ENCODE results near the gene DYNC2LI1.

Gene DYNC2LI1

DNA sequence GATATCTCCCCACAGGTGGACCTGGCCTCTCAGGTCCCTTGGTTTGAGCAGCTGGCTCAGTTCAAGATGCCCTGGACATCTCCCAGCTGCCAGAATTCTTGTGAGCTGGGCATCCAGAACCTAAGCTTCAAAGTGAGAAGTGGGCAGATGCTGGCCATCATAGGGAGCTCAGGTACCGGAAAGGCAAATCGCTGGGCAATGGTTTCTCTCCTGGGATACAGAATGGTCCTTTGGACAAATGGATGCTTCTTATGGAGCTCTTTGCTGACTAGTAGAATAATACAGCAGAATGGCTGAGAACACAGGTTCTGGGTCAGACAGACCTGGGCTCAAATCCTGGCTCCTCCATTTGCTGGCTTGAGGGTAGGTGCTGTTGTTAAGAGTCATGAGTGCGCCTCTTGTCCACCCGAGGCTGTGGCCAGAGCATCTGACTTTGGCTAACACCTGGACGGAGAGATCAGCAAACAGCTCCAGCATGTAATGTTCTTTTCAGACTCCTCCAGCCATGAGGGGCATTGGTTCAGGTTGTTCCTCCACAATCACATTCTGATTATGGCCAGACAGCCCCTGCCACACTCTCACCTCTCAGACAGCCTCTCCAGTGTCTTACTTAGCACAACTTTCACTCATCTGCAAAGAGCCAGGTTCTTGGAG, 72.4 kb downstream of the DYNC2LI1 start:
- DNase-seq (ENCODE audit: low spot score), result no peak

GRCh38 chr2:43848214-43848613, 74.4 kb downstream of the DYNC2LI1 start:
- DNase-seq (ENCODE audit: low spot score), result peak; percentile 25

- DNase-seq (ENCODE audit: low spot score), result no peak
Observed at GRCh38 chr2:43851011-43851980, 77.5 kb downstream of the DYNC2LI1 start.

DNA sequence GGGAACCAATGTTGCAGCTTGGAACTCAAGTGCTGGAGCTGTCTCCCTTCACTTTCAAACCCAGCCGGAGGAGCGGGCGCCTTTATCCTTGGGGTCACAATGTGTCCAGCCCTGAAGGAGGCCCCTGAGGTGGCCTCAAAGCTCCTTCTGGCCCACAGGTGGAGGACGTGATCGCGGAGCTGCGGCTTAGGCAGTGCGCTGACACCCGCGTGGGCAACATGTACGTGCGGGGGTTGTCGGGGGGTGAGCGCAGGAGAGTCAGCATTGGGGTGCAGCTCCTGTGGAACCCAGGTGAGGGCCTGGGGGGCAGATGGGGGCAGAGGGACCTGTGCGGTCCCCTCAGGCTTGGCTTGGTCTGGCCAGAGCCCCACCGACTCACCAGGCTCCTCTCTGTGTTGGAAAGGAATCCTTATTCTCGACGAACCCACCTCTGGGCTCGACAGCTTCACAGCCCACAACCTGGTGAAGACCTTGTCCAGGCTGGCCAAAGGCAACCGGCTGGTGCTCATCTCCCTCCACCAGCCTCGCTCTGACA, 78.4 kb downstream of the DYNC2LI1 start:
- no peak for DNase-seq (ENCODE audit: low spot score)

DNA sequence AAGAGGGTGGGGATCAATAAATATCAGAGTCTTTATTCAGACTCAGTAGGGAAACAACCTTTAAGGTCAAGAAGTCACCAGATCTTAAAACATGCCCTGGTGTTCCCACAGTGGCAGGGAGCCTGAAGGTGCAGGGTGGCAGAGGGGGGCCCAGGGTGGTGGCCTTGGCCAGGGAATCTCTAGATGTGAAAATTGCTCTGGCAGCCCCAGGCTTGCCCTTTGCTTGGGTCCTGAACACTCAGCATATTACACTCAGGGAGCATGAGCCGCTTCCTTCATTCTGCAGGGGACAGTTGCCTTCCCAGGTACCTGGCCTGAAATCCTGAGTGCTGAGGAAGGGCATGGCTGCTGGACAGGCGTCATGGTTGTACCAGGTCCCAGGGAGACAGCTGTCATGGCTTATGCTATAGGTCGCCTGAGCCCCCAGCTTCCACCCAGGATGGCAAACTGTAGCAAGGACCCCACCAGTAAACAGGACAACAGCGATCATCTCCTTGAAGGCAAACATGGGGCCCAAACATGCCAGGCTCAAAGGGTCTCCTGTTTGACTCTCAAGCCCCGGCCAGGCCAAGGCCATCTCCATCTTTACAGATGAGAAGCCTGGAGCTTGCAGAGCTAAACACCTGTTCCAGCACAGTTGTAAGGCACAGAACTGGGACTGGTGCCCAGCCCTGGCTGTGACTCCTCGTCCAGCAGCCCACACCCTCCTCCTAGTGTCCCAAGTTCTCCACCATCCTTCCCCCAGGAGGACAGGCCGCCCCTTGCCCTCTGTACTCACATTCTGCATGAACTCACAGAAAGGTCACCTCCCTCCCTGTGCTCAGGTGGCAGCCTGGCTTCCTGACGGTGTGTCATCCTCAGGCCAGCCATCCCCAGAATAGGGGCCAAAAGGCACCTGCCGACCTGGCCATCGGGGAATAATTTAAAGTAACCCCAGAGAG, 79.6 kb downstream of the DYNC2LI1 start:
- no peak for DNase-seq (ENCODE audit: low spot score)

- no peak for DNase-seq (ENCODE audit: low spot score)
Observed at GRCh38 chr2:43854671-43855070, 80.8 kb downstream of the DYNC2LI1 start.

GRCh38 chr2:43855292-43855691, 81.5 kb downstream of the DYNC2LI1 start:
- no peak for DNase-seq (ENCODE audit: low spot score)
